NT2/D1 (cell line): ENCODE results near the gene ABLIM2.

Source experiments
- SUZ12 ChIP-seq: IDR thresholded peaks from 2 replicates; pipeline ENCODE4 v1.6.1; 2011; ENCODE audit not compliant: insufficient read length, insufficient read depth; ENCODE audit errors: extremely low read depth
- YY1 ChIP-seq: IDR thresholded peaks from 2 replicates; pipeline ENCODE4 v1.6.1; 2011; ENCODE audit not compliant: insufficient read length, insufficient read depth
- ZNF274 ChIP-seq: IDR thresholded peaks from 2 replicates; pipeline ENCODE4 v1.6.1; 2011; ENCODE audit warnings: mild to moderate bottlenecking, low read depth, low read length

DNA sequence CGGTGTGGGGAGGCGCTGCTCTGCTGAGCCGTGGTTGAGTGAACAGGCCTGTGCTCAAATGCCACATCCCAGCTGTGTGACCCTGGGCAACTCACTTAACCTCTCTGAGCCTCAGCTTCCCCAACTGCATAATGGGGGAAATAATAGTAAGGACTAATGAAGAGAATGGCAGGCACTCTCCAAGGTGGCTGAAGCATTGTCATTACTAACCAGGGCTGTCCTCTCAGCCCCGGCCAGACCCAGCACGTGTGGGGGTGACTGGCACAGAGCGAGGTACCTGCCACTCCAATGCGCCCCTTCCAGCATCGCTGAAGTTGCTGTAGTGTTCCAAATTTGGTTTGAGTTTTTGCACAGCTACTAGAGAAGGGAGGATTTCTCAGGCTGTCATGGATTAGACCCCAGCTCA, 80.0 kb downstream of the ABLIM2 start:
- TF ChIP-seq ZNF274 (no peak), YY1 (no peak), SUZ12 (no peak)
